Measurements from ENCODE around the gene FGB. TPM values are rescaled to one million over a fixed set of nuclear protein-coding genes. Genes with fewer than 3 reads are reported as not detected.

FGB gene
- total RNA-seq, 3 donors from 2014 or later, result 3.9 TPM; not detected in 2

DNA sequence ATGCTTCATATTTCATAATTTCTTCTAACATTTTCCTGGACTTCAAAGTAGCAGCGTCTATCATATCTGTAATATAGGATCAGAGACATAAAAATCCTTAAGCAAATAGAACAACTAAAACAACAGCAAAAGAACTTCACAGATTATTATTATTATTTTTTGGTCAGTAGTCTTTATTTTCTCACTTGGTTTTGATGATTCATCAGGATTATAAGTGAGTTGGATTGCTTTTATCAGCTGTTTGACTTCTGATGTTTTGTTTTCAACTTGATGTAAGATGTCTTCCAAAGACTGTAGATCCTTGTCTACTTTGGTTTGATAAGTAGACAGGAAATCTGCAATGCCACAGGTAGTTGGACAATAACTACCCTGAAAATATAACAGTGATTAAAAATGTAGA lies 49.0 kb downstream of the FGB start:
- H3K4me1 ChIP-seq, result no peaks in the 10 kb centered on the region
- TF ChIP-seq, protein P1, sequence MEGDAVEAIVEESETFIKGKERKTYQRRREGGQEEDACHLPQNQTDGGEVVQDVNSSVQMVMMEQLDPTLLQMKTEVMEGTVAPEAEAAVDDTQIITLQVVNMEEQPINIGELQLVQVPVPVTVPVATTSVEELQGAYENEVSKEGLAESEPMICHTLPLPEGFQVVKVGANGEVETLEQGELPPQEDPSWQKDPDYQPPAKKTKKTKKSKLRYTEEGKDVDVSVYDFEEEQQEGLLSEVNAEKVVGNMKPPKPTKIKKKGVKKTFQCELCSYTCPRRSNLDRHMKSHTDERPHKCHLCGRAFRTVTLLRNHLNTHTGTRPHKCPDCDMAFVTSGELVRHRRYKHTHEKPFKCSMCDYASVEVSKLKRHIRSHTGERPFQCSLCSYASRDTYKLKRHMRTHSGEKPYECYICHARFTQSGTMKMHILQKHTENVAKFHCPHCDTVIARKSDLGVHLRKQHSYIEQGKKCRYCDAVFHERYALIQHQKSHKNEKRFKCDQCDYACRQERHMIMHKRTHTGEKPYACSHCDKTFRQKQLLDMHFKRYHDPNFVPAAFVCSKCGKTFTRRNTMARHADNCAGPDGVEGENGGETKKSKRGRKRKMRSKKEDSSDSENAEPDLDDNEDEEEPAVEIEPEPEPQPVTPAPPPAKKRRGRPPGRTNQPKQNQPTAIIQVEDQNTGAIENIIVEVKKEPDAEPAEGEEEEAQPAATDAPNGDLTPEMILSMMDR (IDR thresholded peaks at IDR 0.05), result no peak
- TF ChIP-seq POLR2AphosphoS5 (IDR thresholded peaks at IDR 0.05) (no peak), POLR2A (IDR thresholded peaks at IDR 0.05) (no peak)
- intact Hi-C loops (cut with DNase I; ENCODE audit: low total_unique reads), result no loop called here
- no peaks in the 10 kb centered on the region for H3K27me3 ChIP-seq
- no peaks in the 10 kb centered on the region for H3K36me3 ChIP-seq
- no peaks in the 10 kb centered on the region for H3K9me3 ChIP-seq
- no peak overlapping the region for H3K4me3 ChIP-seq
- no peak for DNase-seq (ENCODE audit: low spot score in 2 of 2)
- H3K27ac ChIP-seq, result no peak overlapping the region

DNA sequence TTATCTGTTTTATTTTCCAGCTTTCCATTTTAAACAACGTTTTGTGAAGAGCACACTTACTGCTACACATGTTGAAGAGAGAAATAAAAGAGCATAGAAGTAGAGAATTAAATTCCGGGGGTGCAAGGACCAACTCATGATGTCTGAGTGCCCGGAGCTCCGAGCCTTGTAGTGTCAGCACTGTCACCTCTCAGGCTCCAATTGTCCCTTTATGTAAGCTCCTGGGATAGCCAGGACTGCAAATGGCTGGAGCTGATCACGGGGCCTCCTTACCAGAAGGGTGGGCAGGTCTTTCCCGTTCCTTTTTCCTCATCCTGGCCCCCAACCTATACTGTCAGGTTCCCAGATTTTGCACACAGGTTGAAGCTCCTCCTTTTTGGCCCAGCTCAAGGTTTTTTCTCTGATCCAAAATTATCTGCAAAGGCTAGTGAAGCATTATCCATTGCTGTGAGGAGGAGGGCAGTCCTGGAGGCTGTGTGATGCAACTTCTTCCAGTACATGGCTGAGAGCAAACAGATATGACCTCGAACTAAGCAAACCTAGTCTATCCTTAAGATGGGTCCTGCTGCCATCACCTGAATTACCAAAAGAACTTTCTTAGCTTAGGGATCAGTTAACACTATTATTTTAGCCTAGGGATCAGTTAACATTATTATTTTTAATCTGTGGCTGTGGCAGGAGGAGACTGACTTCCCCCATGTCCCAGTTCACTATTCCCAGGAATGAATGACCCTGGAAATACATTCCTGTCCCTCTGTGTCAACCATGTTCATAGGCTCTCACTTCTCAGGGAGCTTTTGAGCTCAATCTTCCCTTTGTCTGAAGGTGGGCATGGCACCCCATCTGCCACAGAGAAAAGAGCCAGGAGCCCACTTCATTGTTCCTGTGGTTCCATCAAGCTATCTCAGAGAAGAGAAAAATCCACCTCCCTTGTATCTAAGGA lies 49.9 kb downstream of the FGB start, which contains the start of gene FGG:
Gene FGG (minus strand): TSS at position 185 of the 943 bp plus-strand sequence. CDS start 47 bp downstream, at position 138.
- TF ChIP-seq POLR2A (IDR thresholded peaks at IDR 0.05) (no peak), POLR2AphosphoS5 (IDR thresholded peaks at IDR 0.05) (no peak)
- TF ChIP-seq, protein P1 (IDR thresholded peaks at IDR 0.05), result no peak
- Histone ChIP-seq H3K4me3 (no peak within 1 kb of the TSS), H3K27ac (no peak within 1 kb of the TSS), H3K36me3 (no peaks in the 10 kb centered on the region), H3K27me3 (no peaks in the 10 kb centered on the region), H3K9me3 (no peaks in the 10 kb centered on the region), H3K4me1 (no peaks in the 10 kb centered on the region)
- intact Hi-C loops (cut with DNase I; ENCODE audit: low total_unique reads), result no loop called here
- DNase-seq (ENCODE audit: low spot score in 2 of 2), result no peak

DNA sequence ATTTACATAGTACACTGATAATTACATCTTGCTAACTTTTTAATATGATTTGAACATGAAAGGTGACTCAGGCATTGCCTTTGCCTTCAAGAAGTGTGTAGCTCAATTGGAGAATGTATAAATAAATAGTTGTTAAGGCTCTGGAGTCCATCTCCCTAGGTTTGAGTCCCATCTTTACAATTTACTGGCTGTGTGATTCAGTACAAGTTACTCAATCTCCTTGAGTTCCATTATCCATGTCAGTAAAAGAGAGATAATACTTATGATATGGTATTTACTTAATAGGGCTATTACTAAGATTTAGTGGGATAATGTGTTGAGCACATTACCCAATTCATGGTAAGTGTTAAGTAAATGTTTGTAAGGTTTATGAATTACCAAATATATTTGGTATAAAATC lies 51.5 kb downstream of the FGB start:
- H3K27me3 ChIP-seq, result no peaks in the 10 kb centered on the region
- no peak for TF ChIP-seq POLR2AphosphoS5 (IDR thresholded peaks at IDR 0.05)
- no peaks in the 10 kb centered on the region for H3K36me3 ChIP-seq
- no peak overlapping the region for H3K4me3 ChIP-seq
- no peak for DNase-seq (ENCODE audit: low spot score in 2 of 2)
- intact Hi-C loops (cut with DNase I; ENCODE audit: low total_unique reads), result no loop called here
- no peaks in the 10 kb centered on the region for H3K9me3 ChIP-seq
- H3K27ac ChIP-seq, result no peak overlapping the region
- no peaks in the 10 kb centered on the region for H3K4me1 ChIP-seq

DNA sequence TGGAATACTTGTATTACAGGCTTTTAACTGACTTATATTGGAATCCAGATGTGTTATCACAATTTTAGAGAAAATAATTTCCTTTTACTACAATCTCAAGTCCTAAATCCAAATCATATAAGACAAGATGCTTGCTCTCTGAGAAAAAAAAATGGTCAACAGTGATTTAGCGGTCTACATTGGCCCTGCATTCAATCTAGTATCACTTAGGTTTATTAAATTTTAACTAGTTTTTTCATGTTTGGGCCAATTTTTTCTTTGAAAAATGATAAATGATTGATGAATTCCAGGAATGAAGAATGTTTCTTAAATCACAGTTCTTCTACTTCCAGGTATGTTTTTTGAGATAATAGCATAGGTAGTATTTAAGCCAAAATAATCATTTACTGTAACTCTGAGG lies 52.4 kb downstream of the FGB start:
- Histone ChIP-seq H3K4me1 (no peaks in the 10 kb centered on the region), H3K27me3 (no peaks in the 10 kb centered on the region), H3K9me3 (no peaks in the 10 kb centered on the region), H3K36me3 (no peaks in the 10 kb centered on the region), H3K4me3 (no peak overlapping the region), H3K27ac (no peak overlapping the region)
- TF ChIP-seq, protein P1 (IDR thresholded peaks at IDR 0.05), result no peak
- TF ChIP-seq POLR2AphosphoS5 (IDR thresholded peaks at IDR 0.05) (no peak), POLR2A (IDR thresholded peaks at IDR 0.05) (no peak)
- no peak for DNase-seq (ENCODE audit: low spot score in 2 of 2)
- intact Hi-C loops (cut with DNase I; ENCODE audit: low total_unique reads), result no loop called here

DNA sequence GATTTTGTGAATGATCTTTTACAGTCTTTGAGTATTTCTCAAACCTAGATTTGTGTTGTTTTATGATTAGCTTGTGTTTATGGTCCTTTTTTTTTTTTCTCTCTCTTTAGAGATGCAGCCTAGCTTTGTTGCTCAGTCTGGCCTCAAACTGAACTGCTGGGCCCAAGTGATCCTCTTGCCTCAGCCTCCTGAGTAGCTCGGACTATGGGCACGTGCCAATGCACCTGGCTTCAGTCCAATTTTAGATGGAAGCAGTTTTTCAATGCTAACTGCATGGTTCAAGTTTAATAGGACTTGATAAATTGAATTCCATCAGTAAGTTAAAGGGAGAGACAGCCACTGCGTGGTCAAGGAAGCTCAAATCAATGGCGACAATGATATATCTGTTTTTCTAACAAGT lies 53.5 kb downstream of the FGB start:
- intact Hi-C loops (cut with DNase I; ENCODE audit: low total_unique reads), result no loop called here
- no peak for DNase-seq (ENCODE audit: low spot score in 2 of 2)

More for the DNA sequence above, 53.5 kb downstream of the FGB start:
- Histone ChIP-seq H3K27ac (no peak overlapping the region), H3K9me3 (no peaks in the 10 kb centered on the region), H3K27me3 (no peaks in the 10 kb centered on the region), H3K4me1 (no peaks in the 10 kb centered on the region), H3K4me3 (no peak overlapping the region), H3K36me3 (no peaks in the 10 kb centered on the region)
- no peak for TF ChIP-seq POLR2AphosphoS5 (IDR thresholded peaks at IDR 0.05)
- TF ChIP-seq, protein P1 (IDR thresholded peaks at IDR 0.05), result no peak
- TF ChIP-seq POLR2A (IDR thresholded peaks at IDR 0.05), result no peak

All from breast epithelium (tissue), 4 donors.